Measurements from ENCODE around the gene IWS1.

IWS1 gene

DNA sequence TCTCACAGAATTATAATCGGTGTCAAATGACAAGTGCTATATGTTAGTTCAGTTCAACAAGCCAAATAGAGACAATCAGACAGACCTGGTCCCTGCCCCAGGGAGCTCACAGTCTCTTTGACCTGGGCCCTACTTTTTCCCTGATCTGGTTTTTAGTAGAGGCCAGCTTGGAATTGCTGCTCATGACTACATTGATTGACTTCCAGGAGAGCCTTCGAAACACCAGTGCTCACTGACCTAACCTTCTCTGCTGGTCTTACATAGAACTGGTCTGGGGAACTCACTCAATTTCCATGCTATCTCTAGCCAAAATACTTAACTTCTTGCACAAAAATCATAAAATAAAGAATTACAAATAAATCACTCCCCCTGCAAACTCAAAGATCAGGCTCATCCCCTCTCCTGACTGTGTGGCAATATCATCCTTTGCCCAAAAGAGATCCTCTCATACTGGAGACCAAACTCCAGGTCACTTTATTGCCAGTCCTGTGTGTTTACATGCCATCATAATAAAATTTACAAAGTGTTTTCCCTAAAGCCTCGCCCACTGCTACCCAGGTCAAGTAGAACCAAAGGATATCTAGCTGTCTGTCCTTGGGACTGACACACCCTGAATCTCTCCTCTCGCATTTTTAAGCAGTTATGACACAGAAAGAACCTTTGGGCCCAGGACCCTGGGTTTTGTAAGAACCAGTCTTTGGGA lies 54.9 kb downstream of the IWS1 start:
- TF ChIP-seq SIN3A (IDR thresholded peaks at IDR 0.05; ENCODE audit: borderline replicate concordance, insufficient read depth, low read length) (no peak), TAF1 (IDR thresholded peaks at IDR 0.05; ENCODE audit: borderline replicate concordance, insufficient read depth, low read length) (no peak), FOXP2 (optimal IDR thresholded peaks at IDR 0.05; ENCODE audit: borderline replicate concordance, extremely low read depth, extremely low read length, insufficient read depth) (no peak), POLR2AphosphoS5 (IDR thresholded peaks at IDR 0.05; ENCODE audit: low read depth, low read length) (no peak)
- TF ChIP-seq, protein P1, sequence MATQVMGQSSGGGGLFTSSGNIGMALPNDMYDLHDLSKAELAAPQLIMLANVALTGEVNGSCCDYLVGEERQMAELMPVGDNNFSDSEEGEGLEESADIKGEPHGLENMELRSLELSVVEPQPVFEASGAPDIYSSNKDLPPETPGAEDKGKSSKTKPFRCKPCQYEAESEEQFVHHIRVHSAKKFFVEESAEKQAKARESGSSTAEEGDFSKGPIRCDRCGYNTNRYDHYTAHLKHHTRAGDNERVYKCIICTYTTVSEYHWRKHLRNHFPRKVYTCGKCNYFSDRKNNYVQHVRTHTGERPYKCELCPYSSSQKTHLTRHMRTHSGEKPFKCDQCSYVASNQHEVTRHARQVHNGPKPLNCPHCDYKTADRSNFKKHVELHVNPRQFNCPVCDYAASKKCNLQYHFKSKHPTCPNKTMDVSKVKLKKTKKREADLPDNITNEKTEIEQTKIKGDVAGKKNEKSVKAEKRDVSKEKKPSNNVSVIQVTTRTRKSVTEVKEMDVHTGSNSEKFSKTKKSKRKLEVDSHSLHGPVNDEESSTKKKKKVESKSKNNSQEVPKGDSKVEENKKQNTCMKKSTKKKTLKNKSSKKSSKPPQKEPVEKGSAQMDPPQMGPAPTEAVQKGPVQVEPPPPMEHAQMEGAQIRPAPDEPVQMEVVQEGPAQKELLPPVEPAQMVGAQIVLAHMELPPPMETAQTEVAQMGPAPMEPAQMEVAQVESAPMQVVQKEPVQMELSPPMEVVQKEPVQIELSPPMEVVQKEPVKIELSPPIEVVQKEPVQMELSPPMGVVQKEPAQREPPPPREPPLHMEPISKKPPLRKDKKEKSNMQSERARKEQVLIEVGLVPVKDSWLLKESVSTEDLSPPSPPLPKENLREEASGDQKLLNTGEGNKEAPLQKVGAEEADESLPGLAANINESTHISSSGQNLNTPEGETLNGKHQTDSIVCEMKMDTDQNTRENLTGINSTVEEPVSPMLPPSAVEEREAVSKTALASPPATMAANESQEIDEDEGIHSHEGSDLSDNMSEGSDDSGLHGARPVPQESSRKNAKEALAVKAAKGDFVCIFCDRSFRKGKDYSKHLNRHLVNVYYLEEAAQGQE (IDR thresholded peaks at IDR 0.05; ENCODE audit: insufficient read depth in 1 of 2, low read depth in 2 of 2, low read length in 2 of 2): no peak

DNA sequence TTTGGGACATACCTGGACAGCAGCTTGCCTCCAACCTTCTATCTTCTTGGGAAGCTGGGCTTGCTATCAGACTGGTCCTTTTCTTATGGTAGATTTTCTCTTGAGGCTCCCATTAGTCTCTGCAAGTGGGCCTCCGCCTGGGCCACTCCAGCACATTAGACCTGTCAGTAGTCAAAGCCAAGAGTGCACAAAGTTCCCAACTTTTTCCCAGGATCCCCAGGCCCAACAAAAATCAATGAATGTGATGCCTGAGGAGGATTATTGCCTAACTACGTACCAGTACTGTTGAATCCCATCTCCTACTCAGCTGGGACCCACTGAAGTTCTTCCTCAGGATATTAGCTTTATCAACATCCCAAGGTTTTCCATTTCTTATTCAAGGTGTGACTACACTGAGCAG lies 56.3 kb downstream of the IWS1 start:
- TF ChIP-seq SIN3A (IDR thresholded peaks at IDR 0.05; ENCODE audit: borderline replicate concordance, insufficient read depth, low read length): no peak
- TF ChIP-seq FOXP2 (optimal IDR thresholded peaks at IDR 0.05; ENCODE audit: borderline replicate concordance, extremely low read depth, extremely low read length, insufficient read depth): no peak
- TF ChIP-seq, protein P1 (IDR thresholded peaks at IDR 0.05; ENCODE audit: insufficient read depth in 1 of 2, low read depth in 2 of 2, low read length in 2 of 2): no peak
- no peak for TF ChIP-seq POLR2AphosphoS5 (IDR thresholded peaks at IDR 0.05; ENCODE audit: low read depth, low read length)
- TF ChIP-seq TAF1 (IDR thresholded peaks at IDR 0.05; ENCODE audit: borderline replicate concordance, insufficient read depth, low read length): no peak

DNA sequence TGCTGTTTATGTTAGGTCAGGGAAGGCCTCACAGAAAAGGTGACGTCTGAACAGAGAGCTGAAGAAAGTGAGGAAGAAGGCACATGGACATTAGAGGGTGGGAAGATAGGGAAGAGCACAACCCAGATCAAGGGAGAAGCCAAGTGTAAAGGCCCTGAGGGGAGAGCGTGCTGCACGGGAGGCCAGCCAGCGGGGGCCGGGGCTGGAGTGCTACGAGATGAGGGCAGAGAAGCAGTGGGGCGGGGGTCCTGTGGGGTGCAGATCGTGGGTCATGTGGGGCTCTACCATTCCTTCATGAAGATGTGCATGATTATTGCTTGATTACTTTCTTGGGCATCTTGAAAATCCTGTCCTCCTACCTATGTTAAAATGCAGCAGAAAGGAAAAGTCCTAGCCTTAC lies 57.2 kb downstream of the IWS1 start:
- TF ChIP-seq SIN3A (IDR thresholded peaks at IDR 0.05; ENCODE audit: borderline replicate concordance, insufficient read depth, low read length): no peak
- TF ChIP-seq FOXP2 (optimal IDR thresholded peaks at IDR 0.05; ENCODE audit: borderline replicate concordance, extremely low read depth, extremely low read length, insufficient read depth): no peak
- TF ChIP-seq POLR2AphosphoS5 (IDR thresholded peaks at IDR 0.05; ENCODE audit: low read depth, low read length): no peak
- TF ChIP-seq, protein P1 (IDR thresholded peaks at IDR 0.05; ENCODE audit: insufficient read depth in 1 of 2, low read depth in 2 of 2, low read length in 2 of 2): no peak
- TF ChIP-seq TAF1 (IDR thresholded peaks at IDR 0.05; ENCODE audit: borderline replicate concordance, insufficient read depth, low read length): no peak

DNA sequence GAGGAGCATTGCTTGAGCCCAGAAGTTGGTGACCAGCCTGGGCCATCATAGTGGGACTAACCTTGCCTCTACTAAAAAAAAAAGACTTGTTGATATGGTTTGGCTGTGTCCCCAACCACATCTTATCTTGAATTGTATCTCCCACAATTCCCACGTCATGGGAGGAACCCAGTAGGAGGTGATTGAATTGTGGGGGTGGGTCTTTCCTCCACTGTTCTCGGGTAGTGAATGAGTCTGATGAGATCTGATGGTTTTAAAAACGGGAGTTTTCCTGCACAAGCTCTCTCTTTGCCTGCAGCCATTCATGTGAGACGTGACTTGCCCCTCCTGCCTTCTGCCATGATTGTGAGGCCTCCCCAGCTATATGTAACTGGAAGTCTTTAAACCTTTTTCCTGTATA lies 61.0 kb downstream of the IWS1 start:
- TF ChIP-seq, protein P1 (IDR thresholded peaks at IDR 0.05; ENCODE audit: insufficient read depth in 1 of 2, low read depth in 2 of 2, low read length in 2 of 2): no peak
- no peak for TF ChIP-seq POLR2AphosphoS5 (IDR thresholded peaks at IDR 0.05; ENCODE audit: low read depth, low read length)
- TF ChIP-seq SIN3A (IDR thresholded peaks at IDR 0.05; ENCODE audit: borderline replicate concordance, insufficient read depth, low read length): no peak
- TF ChIP-seq TAF1 (IDR thresholded peaks at IDR 0.05; ENCODE audit: borderline replicate concordance, insufficient read depth, low read length): no peak
- no peak for TF ChIP-seq FOXP2 (optimal IDR thresholded peaks at IDR 0.05; ENCODE audit: borderline replicate concordance, extremely low read depth, extremely low read length, insufficient read depth)

Data from PFSK-1 (cell line).